Neutrophil (primary cell): ENCODE data around the gene TTLL5.

Experiments used
- H3K27ac ChIP-seq: fragments of 200-600 bp; sonication (generic); 2 replicates; pipeline ENCODE4 v1.5.1; 2016; ENCODE audit warnings: mild to moderate bottlenecking, moderate library complexity
- H3K27me3 ChIP-seq: fragments of 200-600 bp; sonication (generic); 2 replicates; pipeline ENCODE4 v1.6.0; 2016; ENCODE audit warnings: mild to moderate bottlenecking
- H3K36me3 ChIP-seq: fragments of 200-600 bp; sonication (generic); 2 replicates; pipeline ENCODE4 v1.5.1; 2017
- H3K4me1 ChIP-seq, 2 experiments: fragments of 200-600 bp in 1 of 2; sonication (generic) in 1 of 2; 1 replicate in 1 of 2; 2 replicates in 1 of 2; pipeline versions ENCODE4 v1.5.1 to v1.6.1; 2013 to 2016; ENCODE audit warnings: low read depth in 1 of 2, low read length in 1 of 2, mild to moderate bottlenecking in 1 of 2, moderate library complexity in 1 of 2; ENCODE audit not compliant: control insufficient read depth in 1 of 2, insufficient read depth in 1 of 2
- H3K4me3 ChIP-seq, 2 experiments: fragments of 200-600 bp in 1 of 2; sonication (generic) in 1 of 2; 1 replicate in 1 of 2; 2 replicates in 1 of 2; pipeline ENCODE4 v1.5.1; 2013 to 2016; ENCODE audit warnings: low read depth in 1 of 2, low read length in 1 of 2, mild to moderate bottlenecking in 1 of 2, moderate library complexity in 1 of 2
- H3K9me3 ChIP-seq: fragments of 200-600 bp; sonication (generic); 2 replicates; pipeline ENCODE4 v1.5.1; 2016
- CTCF ChIP-seq: fragments of 200-600 bp; sonication (generic); IDR thresholded peaks from 2 replicates; pipeline ENCODE4 v1.5.1; 2016; ENCODE audit warnings: antibody characterized with exemption

TTLL5 gene

DNA sequence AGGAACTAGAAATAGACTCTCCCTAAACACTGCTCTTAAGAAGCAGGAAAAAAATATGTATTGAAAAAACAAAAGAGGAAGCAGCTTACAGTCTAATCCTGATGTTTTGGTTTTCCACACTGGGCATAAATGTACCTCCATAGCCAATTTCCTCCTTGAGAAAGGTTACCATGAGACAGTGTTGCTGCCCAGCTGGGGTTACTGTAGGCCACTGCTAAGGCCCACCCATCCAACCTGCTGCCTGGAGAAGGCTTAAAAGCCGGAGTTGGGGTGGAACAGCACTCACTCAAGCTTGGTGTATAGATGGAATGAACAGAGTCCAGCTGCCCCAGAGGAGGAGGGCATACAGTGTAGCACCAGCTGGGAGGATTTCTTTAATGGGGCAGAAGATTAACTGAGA lies 41.5 kb upstream of the TTLL5 start:
- H3K27ac ChIP-seq, result no peak overlapping the region
- H3K9me3 ChIP-seq, result no peaks in the 10 kb centered on the region
- H3K27me3 ChIP-seq, result no peaks in the 10 kb centered on the region
- H3K36me3 ChIP-seq, result no peaks in the 10 kb centered on the region
- H3K4me1 ChIP-seq, result peaks cover 5 to 6% of the 10 kb centered on the region in 2 experiments
- no peak for TF ChIP-seq CTCF
- H3K4me3 ChIP-seq, result no peak overlapping the region

- Histone ChIP-seq H3K36me3 (no peaks in the 10 kb centered on the region), H3K27ac (no peak overlapping the region), H3K4me3 (no peak overlapping the region), H3K4me1 (no peaks in the 10 kb centered on the region), H3K27me3 (no peaks in the 10 kb centered on the region), H3K9me3 (no peaks in the 10 kb centered on the region)
- no peak for TF ChIP-seq CTCF
Measured at GRCh38 chr14:75625034-75625433, 36.0 kb upstream of the TTLL5 start.

DNA sequence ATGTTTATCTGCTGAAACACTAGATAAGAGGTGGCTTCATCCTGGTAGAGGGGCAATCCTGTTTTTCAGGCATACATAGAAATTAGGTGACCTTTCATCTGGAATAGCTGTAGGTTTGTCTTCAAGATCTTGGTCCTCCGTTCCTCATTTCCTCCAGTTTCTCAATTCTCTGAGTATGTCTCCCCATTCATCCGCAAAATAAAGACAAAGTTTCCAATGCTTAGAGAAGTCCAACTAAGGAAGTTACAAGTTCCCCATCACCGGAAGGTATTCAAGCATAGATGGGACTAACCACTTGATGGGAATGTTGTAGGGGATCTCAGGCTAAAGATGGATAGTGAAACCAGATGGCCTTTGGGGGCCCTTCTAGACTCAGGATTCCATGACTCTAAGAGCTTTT lies 34.6 kb upstream of the TTLL5 start:
- no peaks in the 10 kb centered on the region for H3K9me3 ChIP-seq
- no peak overlapping the region for H3K27ac ChIP-seq
- H3K36me3 ChIP-seq, result no peaks in the 10 kb centered on the region
- no peak for TF ChIP-seq CTCF
- H3K4me1 ChIP-seq, result no peaks in the 10 kb centered on the region
- no peaks in the 10 kb centered on the region for H3K27me3 ChIP-seq
- H3K4me3 ChIP-seq, result no peak overlapping the region

DNA sequence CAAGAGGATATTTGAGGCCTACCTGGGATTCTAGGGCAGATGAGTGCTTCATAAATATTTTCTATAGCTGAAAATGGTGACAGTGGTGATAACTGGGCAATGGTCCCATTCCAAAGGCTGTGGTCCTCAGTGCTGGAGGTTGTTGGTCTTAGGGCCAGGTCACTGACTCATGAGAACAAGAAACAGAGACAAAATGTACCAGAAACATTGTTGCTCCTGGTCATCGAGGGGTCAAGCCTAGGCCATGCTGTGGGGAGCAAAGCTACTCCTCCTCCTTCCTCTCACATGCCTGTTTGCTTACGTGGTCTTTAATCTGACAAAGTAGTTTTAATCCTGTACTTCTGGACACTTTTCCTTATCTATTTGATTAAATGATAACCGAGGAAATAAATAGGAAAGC lies 34.2 kb upstream of the TTLL5 start:
- TF ChIP-seq CTCF, result no peak
- no peaks in the 10 kb centered on the region for H3K4me1 ChIP-seq
- no peak overlapping the region for H3K27ac ChIP-seq
- no peak overlapping the region for H3K4me3 ChIP-seq
- no peaks in the 10 kb centered on the region for H3K9me3 ChIP-seq
- H3K27me3 ChIP-seq, result no peaks in the 10 kb centered on the region
- no peaks in the 10 kb centered on the region for H3K36me3 ChIP-seq

DNA sequence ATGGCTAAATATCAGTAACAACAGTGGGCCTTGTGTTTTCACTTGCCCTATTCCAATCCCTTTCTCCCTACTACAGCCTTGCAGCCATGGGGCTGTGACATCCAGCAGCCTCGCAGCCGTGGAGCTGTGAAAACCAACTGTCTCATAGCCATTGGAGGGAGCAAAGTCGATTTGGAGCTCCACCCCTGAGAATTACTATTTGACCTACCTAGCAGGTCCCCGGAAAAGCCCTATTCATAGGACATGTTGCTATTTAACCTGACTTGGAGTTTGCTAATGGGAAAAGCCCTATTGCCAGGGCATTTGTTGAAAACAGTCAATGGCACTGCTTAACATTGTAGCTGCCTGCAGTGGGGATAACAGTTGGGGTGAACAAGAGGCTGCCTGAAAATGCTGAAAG lies 33.6 kb upstream of the TTLL5 start:
- no peaks in the 10 kb centered on the region for H3K36me3 ChIP-seq
- H3K4me1 ChIP-seq, result no peaks in the 10 kb centered on the region
- no peaks in the 10 kb centered on the region for H3K27me3 ChIP-seq
- no peak for TF ChIP-seq CTCF
- no peaks in the 10 kb centered on the region for H3K9me3 ChIP-seq
- no peak overlapping the region for H3K27ac ChIP-seq
- H3K4me3 ChIP-seq, result no peak overlapping the region

DNA sequence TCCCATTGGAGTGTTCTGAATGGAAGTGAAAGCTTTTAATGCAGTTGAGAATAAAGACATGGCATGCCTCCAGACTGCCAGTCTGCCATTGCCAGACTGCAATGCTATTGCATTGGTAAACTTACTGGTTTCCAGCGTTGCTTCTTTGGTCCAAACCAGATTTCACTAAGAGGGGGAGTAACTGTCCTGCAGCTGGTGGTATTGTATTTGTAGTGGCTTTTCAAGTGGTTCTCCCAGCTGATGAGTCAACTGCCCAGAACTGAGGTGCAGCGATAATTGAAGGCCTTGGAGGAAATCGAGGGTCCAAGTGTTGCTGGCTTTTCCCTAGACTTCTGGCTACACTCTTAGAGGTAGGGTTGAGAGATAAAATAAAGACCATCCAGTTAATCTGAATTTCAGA lies 32.2 kb upstream of the TTLL5 start:
- Histone ChIP-seq H3K27me3 (no peaks in the 10 kb centered on the region), H3K9me3 (no peaks in the 10 kb centered on the region), H3K4me3 (no peak overlapping the region), H3K4me1 (no peaks in the 10 kb centered on the region), H3K27ac (no peak overlapping the region), H3K36me3 (no peaks in the 10 kb centered on the region)
- no peak for TF ChIP-seq CTCF
